Suprapubic skin (tissue), 4 donors: Measurements from ENCODE around the gene ADGRD2. TPM values are rescaled to one million over a fixed set of nuclear protein-coding genes. Genes with fewer than 3 reads are reported as not detected.
A peak's percentile ranks its signal among the peaks of the same experiment; 100 is the strongest.

Source experiments
- DNase-seq, 2 donors: peaks; one replicate each; pipeline ENCODE4 v3.0.0-alpha.2; 2019; ENCODE audit warnings: low spot score in 2 of 2
- H3K27ac ChIP-seq: fragments of 200-600 bp; sonication (generic); one replicate; pipeline ENCODE4 v1.5.1; 2019
- H3K27me3 ChIP-seq: fragments of 200-600 bp; sonication (generic); one replicate; pipeline ENCODE4 v1.5.1; 2019
- H3K36me3 ChIP-seq: fragments of 200-600 bp; sonication (generic); one replicate; pipeline ENCODE4 v1.5.1; 2019
- H3K4me1 ChIP-seq: fragments of 200-600 bp; sonication (generic); one replicate; pipeline ENCODE4 v1.5.1; 2019
- H3K4me3 ChIP-seq: fragments of 200-600 bp; sonication (generic); one replicate; pipeline ENCODE4 v1.5.1; 2019; ENCODE audit warnings: mild to moderate bottlenecking
- H3K9me3 ChIP-seq: fragments of 200-600 bp; sonication (generic); one replicate; pipeline ENCODE4 v1.5.1; 2019
- CTCF ChIP-seq, 2 donors: fragments of 200-600 bp in 1 of 2; fragments of 450-650 bp in 1 of 2; sonication (generic) in 1 of 2; IDR thresholded peaks; one replicate each; pipeline ENCODE4 v1.5.1; 2016 to 2019; ENCODE audit warnings: antibody characterized with exemption in 2 of 2, mild to moderate bottlenecking in 1 of 2, moderate library complexity in 1 of 2
- EP300 ChIP-seq: sonication (generic); formaldehyde crosslinking; IDR thresholded peaks from one replicate; pipeline ENCODE4 v1.6.1; 2017; ENCODE audit warnings: antibody characterized with exemption
- POLR2A ChIP-seq, 2 donors: fragments of 450-650 bp; IDR thresholded peaks; one replicate each; pipeline ENCODE4 v1.6.1; 2017; ENCODE audit warnings: antibody characterized with exemption in 2 of 2, mild to moderate bottlenecking in 2 of 2, moderate library complexity in 2 of 2
- POLR2AphosphoS5 ChIP-seq, 3 donors: sonication (generic); formaldehyde crosslinking; IDR thresholded peaks; one replicate each; pipeline ENCODE4 v1.6.1; 2017; ENCODE audit warnings: antibody characterized with exemption in 3 of 3
- WGBS: methylation state at CpG from one replicate; pipeline ENCODE4 v1.1.5; 2018; 5-methylcytosine and 5-hydroxymethylcytosine counted together
- total RNA-seq, 4 donors: library from RNA; depleted of rRNA; stranded (reverse); fragments of >200 nt; gene quantifications; one replicate each; pipeline ENCODE4 v1.1.0, GENCODE V29; 2016

The ADGRD2 gene
- total RNA-seq, 4 donors from 2014 or later: 0.31 to 7.7 TPM; not detected in 2

GRCh38 chr9:124452841-124453585 is 2.8 kb downstream of the ADGRD2 start:
- Histone ChIP-seq H3K36me3 (no peaks in the 10 kb centered on the region), H3K27me3 (peaks cover 54% of the 10 kb centered on the region), H3K9me3 (no peaks in the 10 kb centered on the region), H3K27ac (no peak overlapping the region), H3K4me3 (peak overlapping the region; percentile 34), H3K4me1 (peaks cover 20% of the 10 kb centered on the region)
- WGBS: 33% methylated on average over 8 of the region's 85 CpGs
- no peak for TF ChIP-seq POLR2AphosphoS5 (IDR thresholded peaks at IDR 0.05)
- no peak for TF ChIP-seq CTCF (IDR thresholded peaks at IDR 0.05)
- TF ChIP-seq POLR2A (IDR thresholded peaks at IDR 0.05): no peak
- TF ChIP-seq EP300: no peak
- no peak for DNase-seq

GRCh38 chr9:124453586-124454191 is 3.4 kb downstream of the ADGRD2 start:
- Histone ChIP-seq H3K36me3 (no peaks in the 10 kb centered on the region), H3K27me3 (peaks cover 54% of the 10 kb centered on the region), H3K4me1 (peaks cover 20% of the 10 kb centered on the region), H3K27ac (no peak overlapping the region), H3K9me3 (no peaks in the 10 kb centered on the region), H3K4me3 (peak overlapping the region; percentile 34)
- peak in 1 of 2 donors; percentile 58 for DNase-seq
- TF ChIP-seq POLR2A (IDR thresholded peaks at IDR 0.05): no peak
- TF ChIP-seq EP300: no peak
- TF ChIP-seq CTCF (IDR thresholded peaks at IDR 0.05): no peak
- no peak for TF ChIP-seq POLR2AphosphoS5 (IDR thresholded peaks at IDR 0.05)
- 33% methylated on average over 16 of the region's 35 CpGs for WGBS

GRCh38 chr9:124454296-124454695 is 4.0 kb downstream of the ADGRD2 start:
- no peak for DNase-seq
- Histone ChIP-seq H3K27ac (no peak overlapping the region), H3K4me3 (no peak overlapping the region), H3K27me3 (peaks cover 54% of the 10 kb centered on the region), H3K9me3 (no peaks in the 10 kb centered on the region), H3K36me3 (no peaks in the 10 kb centered on the region), H3K4me1 (peaks cover 20% of the 10 kb centered on the region)
- TF ChIP-seq POLR2A (IDR thresholded peaks at IDR 0.05) (no peak), CTCF (IDR thresholded peaks at IDR 0.05) (no peak), POLR2AphosphoS5 (IDR thresholded peaks at IDR 0.05) (no peak), EP300 (no peak)
- 100% methylated on average over 1 of the region's 9 CpGs for whole genome bisulfite sequencing

DNA sequence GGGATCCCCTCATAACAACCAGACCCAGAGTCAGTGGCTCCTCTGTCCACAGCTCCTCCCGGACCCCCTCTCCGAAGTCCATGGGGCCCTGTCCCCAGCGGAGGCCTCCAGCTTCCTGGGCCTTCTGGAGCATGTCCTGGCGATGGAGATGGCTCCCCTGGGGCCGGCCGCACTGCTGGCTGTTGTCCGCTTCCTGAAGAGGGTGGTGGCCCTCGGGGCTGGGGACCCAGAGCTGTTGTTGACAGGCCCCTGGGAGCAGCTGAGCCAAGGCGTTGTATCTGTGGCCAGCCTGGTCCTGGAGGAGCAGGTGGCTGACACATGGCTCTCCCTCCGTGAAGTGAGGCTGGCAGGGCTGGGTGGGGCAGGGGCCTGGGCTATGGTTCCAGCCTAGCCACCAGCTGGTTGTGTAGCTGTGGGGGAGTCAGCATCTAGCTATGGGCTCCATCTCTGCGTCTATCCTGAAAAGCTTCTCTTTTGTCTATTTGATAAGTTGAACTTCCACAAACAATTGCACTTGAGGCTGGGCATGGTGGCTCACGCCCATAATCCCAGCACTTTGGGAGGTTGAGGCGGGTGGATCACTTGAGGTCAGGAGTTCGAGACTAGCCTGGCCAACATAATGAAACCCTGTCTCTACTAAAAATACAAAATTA is 4.7 kb downstream of the ADGRD2 start:
- TF ChIP-seq EP300 (no peak), POLR2AphosphoS5 (IDR thresholded peaks at IDR 0.05) (no peak), CTCF (IDR thresholded peaks at IDR 0.05) (no peak), POLR2A (IDR thresholded peaks at IDR 0.05) (no peak)
- no peak overlapping the region for H3K27ac ChIP-seq
- no peak overlapping the region for H3K4me3 ChIP-seq
- 84% methylated on average over 6 of the region's 14 CpGs for WGBS
- H3K36me3 ChIP-seq: no peaks in the 10 kb centered on the region
- H3K9me3 ChIP-seq: no peaks in the 10 kb centered on the region
- H3K4me1 ChIP-seq: peaks cover 20% of the 10 kb centered on the region
- peaks cover 50% of the 10 kb centered on the region for H3K27me3 ChIP-seq
- peak in 1 of 2 donors; percentile 51 for DNase-seq

- H3K27me3 ChIP-seq: peaks cover 41% of the 10 kb centered on the region
- 77% methylated on average over 7 of the region's 7 CpGs for WGBS
- H3K36me3 ChIP-seq: no peaks in the 10 kb centered on the region
- no peak for DNase-seq
- H3K4me1 ChIP-seq: peaks cover 14% of the 10 kb centered on the region
- TF ChIP-seq POLR2AphosphoS5 (IDR thresholded peaks at IDR 0.05) (no peak), EP300 (no peak), CTCF (IDR thresholded peaks at IDR 0.05) (no peak)
- H3K27ac ChIP-seq: no peak overlapping the region
- no peak overlapping the region for H3K4me3 ChIP-seq
- no peaks in the 10 kb centered on the region for H3K9me3 ChIP-seq
These were observed 5.6 kb downstream of the ADGRD2 start for GRCh38 chr9:124455820-124456219.
